ENCODE results near the gene POLL. TPM values are rescaled to one million over a fixed set of nuclear protein-coding genes. Genes with fewer than 3 reads are reported as not detected.

The POLL gene
- total RNA-seq, 2 donors from 2014 or later: 51.8 to 59.3 TPM

GRCh38 chr10:101630633-101630920, 42.5 kb upstream of the POLL start:
- Mint-ChIP-seq H3K27me3 (ENCODE audit: insufficient read depth) (no peaks in the 10 kb centered on the region), H3K36me3 (ENCODE audit: low read depth) (peaks cover 25% of the 10 kb centered on the region), H3K9me3 (peaks cover 6% of the 10 kb centered on the region), H3K27ac (no peak overlapping the region), H3K4me3 (no peak overlapping the region), H3K4me1 (peaks cover 10% of the 10 kb centered on the region)
- 91 to 100% methylated on average over 1 of the region's 1 CpG for WGBS, 2 experiments (ENCODE audit: insufficient coverage in 1 of 2, insufficient read length in 1 of 2)
- Histone ChIP-seq H3K4me3 (ENCODE audit: low read length) (no peak overlapping the region), H3K27me3 (ENCODE audit: control insufficient read depth, insufficient read depth, low read length, poor library complexity, severe bottlenecking) (no peaks in the 10 kb centered on the region), H3K36me3 (ENCODE audit: control insufficient read depth, insufficient read depth, low read length) (peaks cover 10% of the 10 kb centered on the region), H3K27ac (ENCODE audit: low read depth, low read length) (no peak overlapping the region), H3K9me3 (ENCODE audit: control insufficient read depth, low read length) (peaks cover 10% of the 10 kb centered on the region), H3K9ac (ENCODE audit: extremely low read depth, low read length, poor library complexity, severe bottlenecking) (no peak overlapping the region), H3K4me1 (ENCODE audit: control insufficient read depth, insufficient read depth, low read length) (peaks cover 11% of the 10 kb centered on the region)
- no peak for TF ChIP-seq CTCF (conservative IDR thresholded peaks at IDR 0.05)
- peak; percentile 81 for DNase-seq

GRCh38 chr10:101629837-101630632, 42.0 kb upstream of the POLL start:
- 77 to 91% methylated on average over 4 to 13 of the region's 13 CpGs for WGBS, 2 experiments (ENCODE audit: insufficient coverage in 1 of 2, insufficient read length in 1 of 2)
- H3K36me3 Mint-ChIP-seq (ENCODE audit: low read depth): peaks cover 23% of the 10 kb centered on the region

GRCh38 chr10:101625821-101626412, 37.9 kb upstream of the POLL start:
- DNase-seq: peak; percentile 31
- H3K27ac Mint-ChIP-seq: no peak overlapping the region
- H3K4me3 ChIP-seq (ENCODE audit: low read length): no peak overlapping the region
- peaks cover 10% of the 10 kb centered on the region for H3K4me1 Mint-ChIP-seq
- no peak overlapping the region for H3K4me3 Mint-ChIP-seq
- peaks cover 7% of the 10 kb centered on the region for H3K9me3 ChIP-seq (ENCODE audit: control insufficient read depth, low read length)
- H3K27me3 ChIP-seq (ENCODE audit: control insufficient read depth, insufficient read depth, low read length, poor library complexity, severe bottlenecking): no peaks in the 10 kb centered on the region
- no peak overlapping the region for H3K27ac ChIP-seq (ENCODE audit: low read depth, low read length)
- H3K9me3 Mint-ChIP-seq: no peaks in the 10 kb centered on the region
- peaks cover 32% of the 10 kb centered on the region for H3K36me3 ChIP-seq (ENCODE audit: control insufficient read depth, insufficient read depth, low read length)
- H3K9ac ChIP-seq (ENCODE audit: extremely low read depth, low read length, poor library complexity, severe bottlenecking): no peak overlapping the region
- H3K36me3 Mint-ChIP-seq (ENCODE audit: low read depth): peaks cover 39% of the 10 kb centered on the region
- 88 to 100% methylated on average over 1 of the region's 1 CpG for WGBS, 2 experiments (ENCODE audit: insufficient coverage in 1 of 2, insufficient read length in 1 of 2)
- no peaks in the 10 kb centered on the region for H3K27me3 Mint-ChIP-seq (ENCODE audit: insufficient read depth)
- H3K4me1 ChIP-seq (ENCODE audit: control insufficient read depth, insufficient read depth, low read length): peaks cover 14% of the 10 kb centered on the region
- TF ChIP-seq CTCF (conservative IDR thresholded peaks at IDR 0.05): no peak

More at GRCh38 chr10:101629837-101630632, 42.0 kb upstream of the POLL start:
- peaks cover 7% of the 10 kb centered on the region for H3K36me3 ChIP-seq (ENCODE audit: control insufficient read depth, insufficient read depth, low read length)
- H3K27ac ChIP-seq (ENCODE audit: low read depth, low read length): peak overlapping the region; percentile 12
- H3K4me1 Mint-ChIP-seq: peaks cover 10% of the 10 kb centered on the region
- peaks cover 5% of the 10 kb centered on the region for H3K9me3 ChIP-seq (ENCODE audit: control insufficient read depth, low read length)
- H3K27me3 Mint-ChIP-seq (ENCODE audit: insufficient read depth): no peaks in the 10 kb centered on the region
- no peak overlapping the region for H3K27ac Mint-ChIP-seq
- no peak for TF ChIP-seq CTCF (conservative IDR thresholded peaks at IDR 0.05)
- H3K4me1 ChIP-seq (ENCODE audit: control insufficient read depth, insufficient read depth, low read length): peaks cover 11% of the 10 kb centered on the region
- H3K4me3 ChIP-seq (ENCODE audit: low read length): no peak overlapping the region
- H3K9me3 Mint-ChIP-seq: peaks cover 2% of the 10 kb centered on the region
- H3K4me3 Mint-ChIP-seq: no peak overlapping the region
- H3K27me3 ChIP-seq (ENCODE audit: control insufficient read depth, insufficient read depth, low read length, poor library complexity, severe bottlenecking): no peaks in the 10 kb centered on the region
- DNase-seq: peak; percentile 20
- H3K9ac ChIP-seq (ENCODE audit: extremely low read depth, low read length, poor library complexity, severe bottlenecking): no peak overlapping the region
